HG02938 (cell line): ENCODE measurements around the gene BAIAP2L2.
"Not testable (repeated sequence)": the region's sequence is repeated elsewhere in the genome, so short reads cannot be mapped to it uniquely, and the experiment has no call there.

ENCODE experiments used
- ATAC-seq: cut with Tn5 transposase; IDR thresholded peaks from one replicate; pipeline ENCODE4 v1.9.1; 2021; ENCODE audit warnings: mild to moderate bottlenecking, moderate library complexity; ENCODE audit not compliant: unreplicated experiment

BAIAP2L2 gene, protein sequence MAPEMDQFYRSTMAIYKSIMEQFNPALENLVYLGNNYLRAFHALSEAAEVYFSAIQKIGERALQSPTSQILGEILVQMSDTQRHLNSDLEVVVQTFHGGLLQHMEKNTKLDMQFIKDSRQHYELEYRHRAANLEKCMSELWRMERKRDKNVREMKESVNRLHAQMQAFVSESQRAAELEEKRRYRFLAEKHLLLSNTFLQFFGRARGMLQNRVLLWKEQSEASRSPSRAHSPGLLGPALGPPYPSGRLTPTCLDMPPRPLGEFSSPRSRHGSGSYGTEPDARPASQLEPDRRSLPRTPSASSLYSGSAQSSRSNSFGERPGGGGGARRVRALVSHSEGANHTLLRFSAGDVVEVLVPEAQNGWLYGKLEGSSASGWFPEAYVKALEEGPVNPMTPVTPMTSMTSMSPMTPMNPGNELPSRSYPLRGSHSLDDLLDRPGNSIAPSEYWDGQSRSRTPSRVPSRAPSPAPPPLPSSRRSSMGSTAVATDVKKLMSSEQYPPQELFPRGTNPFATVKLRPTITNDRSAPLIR

DNA sequence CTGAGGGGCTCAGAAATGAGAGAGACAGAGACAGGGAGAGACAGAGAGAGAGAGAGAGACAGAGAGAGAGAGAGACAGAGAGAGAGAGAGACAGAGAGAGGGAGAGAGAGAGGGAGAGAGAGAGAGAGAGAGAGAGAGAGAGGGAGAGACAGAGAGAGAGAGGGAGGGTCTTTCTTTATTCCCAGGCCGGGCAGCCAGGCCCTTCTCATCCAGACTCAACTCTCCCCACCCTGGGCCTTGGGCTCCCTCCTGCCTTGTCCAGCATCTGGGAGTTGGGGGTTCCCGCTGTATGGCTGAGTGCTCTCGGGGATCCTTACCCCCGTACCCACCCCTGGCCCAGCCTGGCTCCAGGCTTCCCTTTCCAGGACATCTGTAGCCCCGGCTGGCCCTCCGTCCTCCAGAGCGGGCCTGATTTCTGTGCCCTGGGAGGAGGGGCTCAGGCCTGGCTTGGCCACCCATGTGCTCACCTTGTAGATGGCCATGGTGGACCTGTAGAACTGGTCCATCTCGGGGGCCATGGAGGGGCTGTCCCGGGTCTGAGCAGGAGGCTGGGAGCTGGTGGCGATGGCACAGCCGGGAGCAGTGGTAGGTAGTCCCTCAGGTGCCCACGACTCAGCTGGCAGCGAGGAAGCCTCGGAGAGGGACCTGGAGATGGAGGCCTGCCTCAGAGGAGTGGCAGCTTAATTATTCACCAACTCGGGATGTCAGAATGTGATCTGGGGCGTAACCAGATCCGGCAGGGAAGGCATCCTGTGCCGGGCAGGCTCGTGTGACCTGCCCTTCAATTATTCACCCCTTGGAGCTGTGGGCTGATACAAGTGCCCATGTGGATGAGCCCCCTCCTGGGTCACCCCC is at the start of gene BAIAP2L2:
Gene BAIAP2L2 (minus strand): TSS at position 677 of the 855 bp plus-strand sequence. CDS start 159 bp downstream, at position 518.
- no peak for ATAC-seq

DNA sequence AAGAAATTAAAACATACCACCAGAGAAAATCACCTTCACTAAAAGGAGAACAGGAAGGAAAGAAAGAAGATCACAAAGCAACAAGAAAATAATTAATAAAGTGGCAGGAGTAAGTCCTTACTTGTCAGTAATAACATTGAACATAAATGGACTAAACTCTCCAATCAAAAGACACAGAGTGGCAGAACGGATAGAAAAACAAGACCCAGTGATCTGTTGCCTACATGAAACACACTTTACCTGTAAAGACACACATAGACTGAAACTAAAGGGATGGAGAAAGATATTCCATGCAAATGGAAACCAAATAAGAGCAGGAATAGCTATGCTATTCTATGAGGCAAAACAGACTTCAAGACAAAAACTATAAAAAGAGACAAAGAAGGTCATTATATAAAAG is 45.2 kb upstream of the BAIAP2L2 start:
- no peak for ATAC-seq

DNA sequence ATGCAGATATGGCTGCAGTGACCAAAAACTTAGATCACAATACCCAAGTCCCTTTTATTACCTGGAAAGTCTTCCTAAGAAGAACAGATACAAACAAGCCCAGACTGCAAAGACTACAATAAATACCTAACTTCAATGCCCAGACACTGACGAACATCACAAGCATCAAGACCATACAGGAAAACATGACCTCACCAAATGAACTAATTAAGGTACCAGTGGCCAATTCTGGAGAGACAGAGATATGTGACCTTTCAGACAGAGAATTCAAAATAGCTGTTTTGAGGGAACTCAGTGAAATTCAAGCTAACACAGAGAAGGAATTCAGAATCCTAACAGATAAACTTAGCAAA is 44.1 kb upstream of the BAIAP2L2 start:
- ATAC-seq = not testable (repeated sequence)

DNA sequence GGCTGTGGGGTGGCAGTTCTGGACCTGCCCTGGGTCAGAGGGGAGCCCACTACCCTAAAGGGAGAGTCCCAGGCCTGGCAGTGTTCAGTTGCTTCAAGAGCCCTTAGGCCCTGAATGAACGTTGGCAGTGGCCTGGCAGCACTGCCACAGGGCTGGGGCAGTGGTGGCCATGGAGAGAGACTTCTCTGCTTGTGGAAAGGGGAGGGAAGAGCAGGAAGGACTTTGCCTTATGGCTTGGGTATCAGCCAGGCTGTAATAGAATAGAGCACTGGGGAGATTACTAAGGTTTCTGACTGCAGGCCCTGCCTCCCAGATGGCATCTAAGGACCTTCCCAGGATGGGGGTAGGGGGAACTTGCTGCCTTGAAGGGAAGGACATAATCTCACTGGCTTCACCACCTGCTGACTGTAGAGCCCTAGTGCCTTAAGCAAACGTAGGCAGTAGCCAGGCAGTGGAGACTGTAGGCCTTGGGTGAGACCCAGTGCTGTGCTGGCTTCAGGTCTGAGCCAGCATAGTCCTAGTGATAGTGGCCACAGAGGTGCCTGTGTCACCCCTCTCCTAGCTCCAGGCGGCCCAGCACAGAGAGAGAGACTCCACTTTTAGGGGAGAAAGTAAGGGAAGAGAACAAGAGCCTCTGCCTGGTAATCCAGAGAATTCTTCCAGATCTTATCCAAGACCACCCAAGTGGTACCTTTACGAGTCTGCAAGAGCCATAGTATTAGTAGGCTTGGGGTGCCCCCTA is 43.5 kb upstream of the BAIAP2L2 start:
- ATAC-seq = no peak

DNA sequence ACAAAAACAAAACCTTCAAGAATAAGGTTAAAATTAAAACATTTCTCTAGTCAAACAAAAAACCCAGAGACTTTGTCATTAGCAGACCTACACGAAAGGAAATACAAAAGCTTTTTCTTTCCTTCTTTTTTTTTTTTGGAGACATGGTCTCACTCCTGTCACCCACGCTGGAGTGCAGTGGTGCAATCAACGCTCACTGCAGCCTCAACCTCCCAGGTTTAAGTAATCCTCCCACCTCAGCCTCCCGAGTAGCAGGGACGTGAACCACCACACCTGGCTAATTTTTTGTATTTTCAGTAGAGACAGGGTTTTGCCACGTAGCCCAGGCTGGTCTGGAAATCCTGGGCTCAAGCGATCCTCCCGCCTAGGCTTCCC is 40.6 kb upstream of the BAIAP2L2 start:
- no peak for ATAC-seq

DNA sequence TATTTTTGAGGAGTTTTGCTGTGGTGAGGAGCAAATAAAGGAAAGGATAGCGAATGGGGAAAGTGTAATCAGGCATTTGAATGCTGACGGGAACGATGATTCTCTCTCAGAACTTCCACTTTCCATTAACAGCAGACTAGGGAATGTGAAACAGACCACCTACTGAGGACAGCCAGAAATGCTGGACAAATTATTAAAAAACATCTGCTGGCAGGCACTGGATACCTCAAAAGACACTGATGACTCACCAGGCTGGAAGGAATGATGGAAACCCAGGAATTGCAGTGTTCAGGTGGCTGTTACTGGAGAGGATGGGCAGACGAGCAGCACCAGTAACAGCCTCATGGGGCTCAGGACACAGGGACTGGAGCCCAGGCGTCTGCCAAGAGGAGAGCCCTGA is 37.8 kb upstream of the BAIAP2L2 start:
- no peak for ATAC-seq

DNA sequence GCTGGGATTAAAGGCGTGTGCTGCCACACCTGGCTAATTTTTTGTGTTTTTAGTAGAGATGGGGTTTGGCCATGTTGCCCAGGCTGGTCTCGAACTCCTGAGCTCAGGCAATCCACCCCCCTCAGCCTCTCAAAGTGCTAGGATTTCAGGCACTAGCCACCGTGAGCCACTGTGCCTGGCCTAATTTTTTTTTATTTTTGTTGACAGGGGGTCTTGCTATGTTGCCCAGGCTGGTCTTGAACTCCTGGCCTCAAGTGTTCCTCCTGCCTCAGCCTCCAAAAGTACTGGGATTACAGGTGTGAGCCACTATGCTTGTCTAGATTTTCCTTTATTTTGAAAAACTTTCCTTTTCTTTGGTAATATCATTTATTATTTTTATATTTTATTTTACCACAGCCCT is 35.7 kb upstream of the BAIAP2L2 start:
- ATAC-seq = not testable (repeated sequence)

DNA sequence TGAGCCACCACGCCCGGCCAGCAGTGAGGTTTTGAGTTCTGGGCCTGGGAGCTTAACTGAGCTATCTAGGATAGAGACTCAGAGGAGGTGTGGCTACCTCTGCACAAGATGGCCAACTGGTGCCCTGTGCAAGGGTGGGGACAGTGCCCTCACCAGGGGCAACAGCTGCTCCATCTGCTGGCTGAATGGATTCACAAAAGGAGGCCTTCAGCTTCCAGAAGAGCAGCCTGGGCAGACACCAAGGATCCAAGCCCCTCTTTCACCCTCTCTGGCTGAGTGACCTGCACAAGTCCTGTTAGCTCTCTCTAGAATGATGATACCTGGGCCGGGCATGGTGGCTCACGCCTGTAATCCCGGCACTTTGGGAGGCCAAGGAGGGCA is 33.5 kb upstream of the BAIAP2L2 start:
- no peak for ATAC-seq

DNA sequence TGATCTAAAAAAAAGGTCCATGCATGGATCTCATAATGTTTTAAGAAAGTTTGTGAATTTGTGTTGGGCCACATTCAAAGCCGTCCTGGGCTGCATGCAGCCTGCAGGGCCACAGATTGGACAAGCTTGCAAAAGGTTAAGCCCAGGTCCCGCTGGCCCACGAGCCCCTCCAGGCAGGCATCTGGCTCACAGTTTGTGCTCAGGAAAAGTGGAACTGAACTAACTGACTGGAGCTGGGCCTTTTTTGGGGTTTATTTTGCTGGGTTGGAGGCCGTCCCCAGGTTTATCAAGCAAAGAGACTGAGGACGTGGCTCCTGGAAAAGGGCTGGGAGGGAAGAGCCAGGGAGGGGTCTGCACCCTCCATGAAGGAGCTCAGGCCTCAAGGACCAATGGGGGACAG is 32.1 kb upstream of the BAIAP2L2 start:
- ATAC-seq = no peak

DNA sequence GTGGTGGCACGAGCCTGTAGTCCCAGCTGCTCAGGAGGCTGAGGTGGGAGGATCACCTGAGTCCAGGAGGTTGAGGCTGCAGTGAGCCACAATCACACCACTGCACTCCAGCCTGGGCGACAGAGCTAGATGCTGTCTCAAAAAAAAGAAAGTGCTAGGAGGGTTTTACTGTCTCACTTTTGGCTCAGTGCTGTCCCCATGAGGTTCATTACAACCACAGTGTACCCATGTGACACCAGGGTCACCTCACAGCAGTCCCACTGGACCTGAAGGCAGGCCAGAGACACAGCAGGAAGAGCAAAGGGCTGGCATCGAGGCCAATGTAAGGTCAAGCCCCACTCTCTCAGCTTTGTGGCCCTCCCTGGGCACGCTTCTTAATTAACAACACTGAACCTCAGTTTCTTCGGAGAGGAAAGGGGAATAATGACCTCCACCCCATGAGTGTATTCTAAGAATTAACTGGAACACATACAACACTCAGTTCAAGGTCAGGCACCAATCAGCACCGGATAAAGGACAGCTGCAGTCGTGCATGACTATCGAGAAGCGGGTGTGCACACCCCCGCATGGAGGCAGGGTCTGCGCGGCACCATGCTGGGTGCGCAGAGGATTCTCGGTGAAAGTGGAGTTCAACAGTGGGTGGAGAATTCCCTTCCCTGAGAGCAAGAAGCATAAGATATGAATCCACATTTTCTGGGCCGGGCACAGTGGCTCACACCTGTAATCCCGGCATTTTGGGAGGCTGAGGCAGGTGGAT is 30.9 kb upstream of the BAIAP2L2 start:
- no peak for ATAC-seq

DNA sequence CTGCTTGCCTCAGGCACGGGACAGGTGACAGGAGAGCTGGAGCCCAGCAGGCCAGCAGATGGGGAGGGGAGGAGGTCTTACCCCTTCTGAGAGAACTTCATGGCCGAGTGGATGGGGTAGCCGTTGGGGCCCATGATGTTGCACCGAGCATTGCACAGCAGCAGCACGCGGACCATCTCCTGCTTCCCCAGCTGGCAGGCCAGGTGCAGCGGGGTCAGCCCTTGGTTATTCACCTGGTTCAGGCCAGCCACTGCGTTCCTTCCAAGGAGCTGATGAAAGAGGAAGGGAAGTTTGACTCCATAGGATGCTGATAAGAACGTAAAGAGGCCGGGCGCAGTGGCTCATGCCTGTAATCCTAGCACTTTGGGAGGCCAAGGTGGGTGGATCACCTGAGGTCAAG is 29.4 kb upstream of the BAIAP2L2 start:
- ATAC-seq = no peak

DNA sequence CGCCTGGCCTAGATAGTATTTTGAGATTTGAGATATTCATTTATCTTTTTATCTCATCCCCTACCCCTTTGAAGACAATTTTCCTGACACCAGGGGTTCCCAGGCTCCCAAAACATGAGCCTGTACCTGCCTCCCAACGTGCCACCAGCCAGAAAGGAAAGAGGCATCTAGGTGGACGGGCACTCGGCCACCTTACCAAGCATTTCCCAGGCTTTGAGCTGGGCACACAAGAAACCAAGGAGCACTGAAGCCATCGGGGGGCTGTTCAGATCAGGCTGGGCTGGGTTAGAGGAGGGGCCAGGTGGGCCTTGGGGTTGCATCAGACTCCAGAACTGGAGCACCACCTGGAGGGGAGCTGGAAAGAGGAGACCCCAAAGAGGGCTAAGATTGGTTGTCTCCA is 28.5 kb upstream of the BAIAP2L2 start:
- no peak for ATAC-seq

DNA sequence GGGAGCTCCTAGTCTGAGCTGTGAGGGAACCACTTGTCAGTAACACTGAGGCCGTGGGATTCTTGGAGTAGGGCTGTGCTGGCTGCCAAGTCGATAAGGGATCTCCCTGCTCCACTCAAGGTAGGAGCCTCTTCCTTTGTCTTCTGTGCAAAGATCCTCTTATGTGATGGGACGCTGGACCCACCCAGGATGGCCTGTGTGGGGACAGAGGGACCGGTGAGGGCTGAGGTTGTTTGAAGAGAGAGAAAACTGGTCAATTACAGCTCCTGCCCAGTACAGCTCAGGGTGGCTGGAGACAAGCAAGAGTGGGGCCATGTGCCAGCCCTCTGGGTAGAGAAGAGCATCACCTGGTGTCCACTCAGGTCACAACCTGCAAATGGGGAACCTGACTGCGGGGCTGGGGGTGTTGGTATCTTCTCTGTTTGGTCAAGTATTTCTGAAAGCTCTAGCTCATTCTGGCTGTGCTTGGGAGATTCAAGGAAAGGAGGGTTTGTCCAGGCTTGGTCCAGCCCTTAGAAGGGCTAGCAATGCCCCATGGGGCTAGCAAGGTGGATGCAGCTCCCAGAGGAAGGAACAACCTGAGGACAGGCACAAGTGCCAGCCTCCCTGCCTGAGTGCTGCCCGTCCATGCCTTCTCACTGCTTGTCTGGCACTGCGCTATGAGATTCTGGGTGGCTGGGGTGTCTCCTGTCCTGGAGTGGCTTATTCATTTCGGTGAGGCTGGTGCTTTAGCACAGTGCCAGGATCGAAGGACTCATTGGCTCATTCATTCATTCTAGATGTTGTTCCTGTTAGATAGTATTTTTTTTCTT is 27.6 kb upstream of the BAIAP2L2 start:
- ATAC-seq = no peak

DNA sequence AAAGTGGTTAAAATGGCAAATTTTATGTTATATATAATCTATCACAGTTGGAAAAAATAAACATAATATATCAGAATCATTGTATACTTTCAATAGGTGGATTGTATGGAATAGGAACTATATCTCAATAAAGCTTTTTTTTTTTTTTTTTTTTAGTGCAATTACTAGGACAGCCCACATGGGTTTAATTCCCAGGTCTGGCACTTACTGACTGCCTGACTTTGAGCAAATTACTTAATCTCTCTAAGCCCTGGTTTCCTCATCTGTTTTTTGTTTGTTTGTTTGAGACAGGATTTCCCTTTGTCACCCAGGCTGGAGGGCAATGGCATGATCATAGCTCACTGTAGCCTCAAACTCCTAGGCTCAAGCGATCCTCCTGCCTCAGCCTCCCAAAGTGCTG is 26.1 kb upstream of the BAIAP2L2 start:
- no peak for ATAC-seq

DNA sequence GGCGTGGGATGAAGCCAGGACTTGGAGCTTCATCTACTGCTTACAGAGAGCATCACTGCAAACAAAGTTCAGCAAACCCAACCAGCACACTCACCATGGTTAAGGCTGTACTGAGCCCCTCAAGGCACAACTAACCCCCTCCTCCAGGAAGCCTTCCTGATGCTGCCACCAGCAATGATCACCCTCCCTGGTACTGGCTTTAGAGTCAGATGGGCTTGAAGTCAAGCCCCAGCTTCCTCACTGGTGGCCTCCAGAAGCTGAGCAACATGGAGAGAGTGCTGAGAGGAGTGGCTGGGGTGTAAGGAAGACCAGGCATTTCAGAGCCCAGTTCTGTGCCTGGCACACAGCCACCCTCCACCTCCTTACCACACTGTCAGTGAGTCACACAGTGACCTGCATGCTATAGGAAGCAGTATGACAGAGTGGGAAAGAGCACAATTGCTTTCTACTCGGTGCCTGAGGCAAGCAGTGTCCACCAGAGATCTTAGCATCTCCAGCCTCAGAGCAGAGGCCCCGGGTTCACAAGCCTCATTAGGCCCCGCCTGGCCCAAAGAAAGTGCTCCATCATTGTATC is 24.7 kb upstream of the BAIAP2L2 start:
- no peak for ATAC-seq

DNA sequence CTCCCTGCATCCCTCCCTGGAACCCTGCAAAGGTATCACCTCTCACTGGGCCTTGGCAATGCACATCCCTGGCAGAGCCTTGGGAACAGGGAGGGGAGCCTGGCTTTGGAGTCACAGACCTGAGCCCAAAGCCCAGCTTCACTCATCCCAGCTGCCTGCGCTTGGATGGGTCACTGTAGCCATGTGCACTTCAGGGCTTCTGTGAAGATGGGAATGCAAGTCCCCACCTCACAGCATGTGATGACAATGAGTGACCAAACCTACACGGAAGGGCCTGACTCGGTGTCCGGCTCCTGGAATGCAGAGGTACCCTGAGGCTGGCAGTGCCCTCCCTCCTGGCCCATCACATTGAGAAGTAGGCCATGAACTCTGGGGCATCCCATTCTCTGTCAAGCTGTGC is 22.8 kb upstream of the BAIAP2L2 start:
- no peak for ATAC-seq

DNA sequence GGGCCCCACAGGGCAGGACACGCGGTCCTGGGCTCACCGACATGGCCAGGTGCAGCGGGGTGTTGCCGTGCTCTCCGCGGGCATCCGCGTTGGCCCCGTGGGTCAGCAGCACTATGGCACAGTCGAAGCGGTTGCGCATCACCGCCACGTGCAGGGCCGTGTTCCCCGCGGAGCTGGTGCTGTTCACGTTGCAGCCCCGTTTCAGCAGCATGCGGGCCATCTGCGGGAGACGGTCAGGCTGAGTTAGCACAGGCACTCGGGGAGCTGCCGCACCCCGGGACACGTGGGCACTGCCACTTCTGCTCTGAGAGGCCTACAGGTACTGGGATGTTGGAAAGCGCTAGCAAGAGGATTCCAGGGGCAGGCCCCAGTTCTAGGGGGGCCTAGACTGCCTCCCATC is 22.3 kb upstream of the BAIAP2L2 start:
- ATAC-seq = no peak

DNA sequence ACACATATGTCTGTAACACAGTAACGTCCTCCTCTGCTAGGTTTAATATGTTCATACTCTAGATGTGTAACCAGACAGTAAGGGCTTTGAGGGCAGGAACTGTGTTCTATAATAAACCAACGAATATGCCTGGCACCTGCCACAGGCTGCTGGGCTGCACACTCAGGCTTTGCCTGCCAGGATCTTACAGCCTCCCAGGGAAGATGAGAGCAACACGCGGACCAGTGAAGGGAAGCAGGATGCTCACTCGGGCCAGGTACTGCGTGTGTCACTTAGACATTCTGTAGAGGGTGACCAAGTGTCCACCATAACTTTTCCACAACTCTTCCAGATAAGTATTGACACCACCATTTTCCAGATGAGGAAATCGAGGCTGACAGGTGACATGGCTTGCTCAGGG is 21.7 kb upstream of the BAIAP2L2 start:
- ATAC-seq = no peak

DNA sequence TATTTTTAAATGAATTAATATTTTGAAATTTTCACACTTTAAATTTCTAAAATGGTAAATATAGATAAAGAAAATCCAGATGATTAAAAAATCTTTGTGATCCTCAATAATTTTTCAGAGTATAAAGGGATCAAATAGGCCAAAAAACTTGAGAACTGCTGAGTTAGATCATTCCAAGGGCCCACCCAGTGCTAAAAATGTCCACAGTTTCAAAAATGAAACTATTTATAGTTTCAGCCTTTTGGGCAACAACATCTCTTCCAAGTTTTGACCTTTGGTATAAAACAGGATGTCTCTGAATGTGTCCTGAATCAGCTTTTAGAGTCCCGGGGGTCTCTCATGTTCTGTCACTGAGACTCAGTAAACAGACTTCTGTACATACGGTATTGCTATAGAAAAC is 20.9 kb upstream of the BAIAP2L2 start:
- ATAC-seq = no peak
